Astrocyte (in vitro differentiated cells and primary cell): ENCODE measurements around the gene UGT1A9. TPM values are rescaled to one million over a fixed set of nuclear protein-coding genes. Genes with fewer than 3 reads are reported as not detected.
A peak's percentile ranks its signal among the peaks of the same experiment; 100 is the strongest.

ENCODE experiments used
- DNase-seq: peaks from one replicate; pipeline ENCODE4 v3.0.0-alpha.2; 2010; ENCODE audit warnings: low read depth
- FAIRE-seq: peaks from 2 replicates; lab custom pipeline; 2011; peaks lifted over from hg19 to GRCh38; lab: Jason Lieb, UNC
- H2AFZ ChIP-seq: 2 replicates; pipeline ENCODE4 v1.6.0; 2012; ENCODE audit warnings: low read depth, low read length, inconsistent platforms
- H3K27ac ChIP-seq: 2 replicates; pipeline ENCODE4 v1.5.1; 2011; ENCODE audit warnings: low read depth, low read length, inconsistent platforms
- H3K27me3 ChIP-seq: 2 replicates; pipeline ENCODE4 v1.6.0; 2011; ENCODE audit warnings: low read length, inconsistent platforms; ENCODE audit not compliant: insufficient read depth
- H3K36me3 ChIP-seq: 2 replicates; pipeline ENCODE4 v1.5.1; 2011; ENCODE audit warnings: low read length, inconsistent platforms; ENCODE audit not compliant: insufficient read depth
- H3K4me1 ChIP-seq: 2 replicates; pipeline ENCODE4 v1.5.1; 2011; ENCODE audit warnings: low read length, inconsistent platforms; ENCODE audit not compliant: insufficient read depth
- H3K4me2 ChIP-seq: 2 replicates; pipeline ENCODE4 v1.6.0; 2012; ENCODE audit warnings: low read length, inconsistent platforms
- H3K4me3 ChIP-seq: 2 replicates; pipeline ENCODE4 v1.5.1; 2011; ENCODE audit warnings: low read depth, mild to moderate bottlenecking, low read length, inconsistent platforms; ENCODE audit not compliant: insufficient read depth
- H3K79me2 ChIP-seq: 2 replicates; pipeline ENCODE4 v1.6.0; 2012; ENCODE audit warnings: mild to moderate bottlenecking, low read length, inconsistent platforms; ENCODE audit not compliant: insufficient read depth
- H3K9ac ChIP-seq: 2 replicates; pipeline ENCODE4 v1.6.0; 2012; ENCODE audit warnings: mild to moderate bottlenecking, low read length, inconsistent platforms
- H3K9me3 ChIP-seq: 2 replicates; pipeline ENCODE4 v1.5.1; 2012; ENCODE audit warnings: low read depth, mild to moderate bottlenecking, low read length, inconsistent platforms; ENCODE audit not compliant: insufficient read depth
- H4K20me1 ChIP-seq: 2 replicates; pipeline ENCODE4 v1.6.0; 2012; ENCODE audit warnings: low read length, inconsistent platforms; ENCODE audit not compliant: insufficient read depth
- H3K27ac Mint-ChIP-seq: one replicate; pipeline ENCODE4 v1.8.0; 2021; ENCODE audit warnings: mild to moderate bottlenecking, mixed read lengths; ENCODE audit not compliant: unreplicated experiment
- H3K27me3 Mint-ChIP-seq: one replicate; pipeline ENCODE4 v1.8.0; 2021; ENCODE audit warnings: low read depth, mixed read lengths; ENCODE audit not compliant: unreplicated experiment
- H3K36me3 Mint-ChIP-seq: one replicate; pipeline ENCODE4 v1.8.0; 2021; ENCODE audit warnings: low read depth, mixed read lengths; ENCODE audit not compliant: unreplicated experiment
- H3K4me1 Mint-ChIP-seq: one replicate; pipeline ENCODE4 v1.8.0; 2021; ENCODE audit warnings: low read depth, mixed read lengths; ENCODE audit not compliant: unreplicated experiment
- H3K4me3 Mint-ChIP-seq: one replicate; pipeline ENCODE4 v1.8.0; 2021; ENCODE audit warnings: mild to moderate bottlenecking, moderate library complexity, mixed read lengths; ENCODE audit not compliant: unreplicated experiment
- H3K9me3 Mint-ChIP-seq: one replicate; pipeline ENCODE4 v1.8.0; 2021; ENCODE audit warnings: mild to moderate bottlenecking, mixed read lengths; ENCODE audit not compliant: unreplicated experiment
- EZH2 ChIP-seq: IDR thresholded peaks from 2 replicates; pipeline ENCODE4 v1.6.1; 2012; ENCODE audit warnings: mild to moderate bottlenecking, low read length, inconsistent platforms; ENCODE audit not compliant: insufficient read depth
- total RNA-seq: library from RNA; stranded (reverse); gene quantifications from 2 replicates; pipeline ENCODE4 v1.2.1, GENCODE V29; 2021
- TF ChIP-seq, protein P1 (sequence below): IDR thresholded peaks from 2 replicates; pipeline ENCODE4 v1.5.1; 2011; ENCODE audit warnings: low read depth, mild to moderate bottlenecking, inconsistent platforms, low read length, moderate library complexity; ENCODE audit not compliant: insufficient read depth

Gene UGT1A9
- total RNA-seq, 1 donor from 2014 or later, result not detected

DNA sequence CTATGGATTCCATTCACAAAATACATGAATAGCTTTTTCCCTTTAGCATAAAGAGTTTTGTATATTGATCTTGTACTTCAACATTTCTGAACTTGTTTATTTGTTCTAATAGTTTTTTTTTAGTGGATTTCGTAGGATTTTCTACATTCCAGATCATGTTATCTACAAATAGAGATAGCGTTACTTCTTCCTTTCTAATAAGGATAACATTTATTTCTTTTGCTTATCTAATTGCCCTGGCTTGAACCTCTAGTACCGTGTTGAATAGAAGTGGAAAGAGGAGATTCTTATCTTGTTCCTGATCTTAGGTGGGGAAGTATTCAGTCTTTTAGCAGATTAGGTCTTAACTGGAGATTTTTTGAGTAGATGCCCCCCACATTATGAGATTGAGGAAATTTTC, 30.5 kb downstream of the UGT1A9 start:
- H3K9me3 Mint-ChIP-seq, result no peaks in the 10 kb centered on the region
- DNase-seq (no peak), FAIRE-seq (no peak)
- no peaks in the 10 kb centered on the region for H3K9me3 ChIP-seq
- H2AFZ ChIP-seq, result no peak overlapping the region
- H3K27me3 Mint-ChIP-seq, result no peaks in the 10 kb centered on the region
- no peak overlapping the region for H3K27ac Mint-ChIP-seq
- TF ChIP-seq EZH2, result no peak
- TF ChIP-seq, protein P1, sequence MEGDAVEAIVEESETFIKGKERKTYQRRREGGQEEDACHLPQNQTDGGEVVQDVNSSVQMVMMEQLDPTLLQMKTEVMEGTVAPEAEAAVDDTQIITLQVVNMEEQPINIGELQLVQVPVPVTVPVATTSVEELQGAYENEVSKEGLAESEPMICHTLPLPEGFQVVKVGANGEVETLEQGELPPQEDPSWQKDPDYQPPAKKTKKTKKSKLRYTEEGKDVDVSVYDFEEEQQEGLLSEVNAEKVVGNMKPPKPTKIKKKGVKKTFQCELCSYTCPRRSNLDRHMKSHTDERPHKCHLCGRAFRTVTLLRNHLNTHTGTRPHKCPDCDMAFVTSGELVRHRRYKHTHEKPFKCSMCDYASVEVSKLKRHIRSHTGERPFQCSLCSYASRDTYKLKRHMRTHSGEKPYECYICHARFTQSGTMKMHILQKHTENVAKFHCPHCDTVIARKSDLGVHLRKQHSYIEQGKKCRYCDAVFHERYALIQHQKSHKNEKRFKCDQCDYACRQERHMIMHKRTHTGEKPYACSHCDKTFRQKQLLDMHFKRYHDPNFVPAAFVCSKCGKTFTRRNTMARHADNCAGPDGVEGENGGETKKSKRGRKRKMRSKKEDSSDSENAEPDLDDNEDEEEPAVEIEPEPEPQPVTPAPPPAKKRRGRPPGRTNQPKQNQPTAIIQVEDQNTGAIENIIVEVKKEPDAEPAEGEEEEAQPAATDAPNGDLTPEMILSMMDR, result no peak
- H3K4me2 ChIP-seq, result no peak overlapping the region
- H3K79me2 ChIP-seq, result no peaks in the 10 kb centered on the region
- H3K9ac ChIP-seq, result no peak overlapping the region
- no peaks in the 10 kb centered on the region for H4K20me1 ChIP-seq
- no peak overlapping the region for H3K27ac ChIP-seq
- H3K36me3 Mint-ChIP-seq, result no peaks in the 10 kb centered on the region
- no peak overlapping the region for H3K4me3 ChIP-seq
- no peaks in the 10 kb centered on the region for H3K27me3 ChIP-seq
- no peak overlapping the region for H3K4me3 Mint-ChIP-seq
- H3K4me1 Mint-ChIP-seq, result peaks cover 6% of the 10 kb centered on the region
- H3K36me3 ChIP-seq, result no peaks in the 10 kb centered on the region
- H3K4me1 ChIP-seq, result peaks cover 10% of the 10 kb centered on the region

GRCh38 chr2:233705911-233706506, 34.3 kb downstream of the UGT1A9 start:
- peak; percentile 29 for DNase-seq
- Histone ChIP-seq H3K36me3 (no peaks in the 10 kb centered on the region), H3K4me2 (no peak overlapping the region), H4K20me1 (no peaks in the 10 kb centered on the region), H3K9ac (no peak overlapping the region), H2AFZ (no peak overlapping the region), H3K79me2 (no peaks in the 10 kb centered on the region), H3K27ac (peak overlapping the region; percentile 40), H3K4me1 (peaks cover 13% of the 10 kb centered on the region), H3K27me3 (no peaks in the 10 kb centered on the region), H3K4me3 (no peak overlapping the region), H3K9me3 (no peaks in the 10 kb centered on the region)
- no peak for FAIRE-seq
- Mint-ChIP-seq H3K36me3 (no peaks in the 10 kb centered on the region), H3K4me3 (no peak overlapping the region), H3K9me3 (no peaks in the 10 kb centered on the region), H3K4me1 (peaks cover 7% of the 10 kb centered on the region), H3K27ac (no peak overlapping the region), H3K27me3 (no peaks in the 10 kb centered on the region)
- TF ChIP-seq, protein P1, result no peak
- TF ChIP-seq EZH2, result no peak

GRCh38 chr2:233706720-233707119, 35.0 kb downstream of the UGT1A9 start:
- Histone ChIP-seq H3K9ac (no peak overlapping the region), H3K27ac (peak overlapping the region; percentile 40), H3K79me2 (no peaks in the 10 kb centered on the region), H3K4me1 (peaks cover 13% of the 10 kb centered on the region), H3K4me2 (no peak overlapping the region), H2AFZ (no peak overlapping the region), H3K27me3 (no peaks in the 10 kb centered on the region), H4K20me1 (no peaks in the 10 kb centered on the region), H3K9me3 (no peaks in the 10 kb centered on the region), H3K36me3 (no peaks in the 10 kb centered on the region), H3K4me3 (no peak overlapping the region)
- DNase-seq (peak; percentile 68), FAIRE-seq (no peak)
- no peaks in the 10 kb centered on the region for H3K36me3 Mint-ChIP-seq
- H3K4me1 Mint-ChIP-seq, result peaks cover 7% of the 10 kb centered on the region
- TF ChIP-seq, protein P1, result no peak
- no peak for TF ChIP-seq EZH2
- no peaks in the 10 kb centered on the region for H3K27me3 Mint-ChIP-seq
- H3K9me3 Mint-ChIP-seq, result no peaks in the 10 kb centered on the region
- no peak overlapping the region for H3K4me3 Mint-ChIP-seq
- H3K27ac Mint-ChIP-seq, result no peak overlapping the region
